Inflammatory macrophage treated with lipopolysaccharide for 4 hours (primary cell): ENCODE data around the gene ADCY5.

Source experiments
- DNase-seq: peaks from one replicate; pipeline ENCODE4 v3.0.0-alpha.2; 2020

ADCY5 gene

DNA sequence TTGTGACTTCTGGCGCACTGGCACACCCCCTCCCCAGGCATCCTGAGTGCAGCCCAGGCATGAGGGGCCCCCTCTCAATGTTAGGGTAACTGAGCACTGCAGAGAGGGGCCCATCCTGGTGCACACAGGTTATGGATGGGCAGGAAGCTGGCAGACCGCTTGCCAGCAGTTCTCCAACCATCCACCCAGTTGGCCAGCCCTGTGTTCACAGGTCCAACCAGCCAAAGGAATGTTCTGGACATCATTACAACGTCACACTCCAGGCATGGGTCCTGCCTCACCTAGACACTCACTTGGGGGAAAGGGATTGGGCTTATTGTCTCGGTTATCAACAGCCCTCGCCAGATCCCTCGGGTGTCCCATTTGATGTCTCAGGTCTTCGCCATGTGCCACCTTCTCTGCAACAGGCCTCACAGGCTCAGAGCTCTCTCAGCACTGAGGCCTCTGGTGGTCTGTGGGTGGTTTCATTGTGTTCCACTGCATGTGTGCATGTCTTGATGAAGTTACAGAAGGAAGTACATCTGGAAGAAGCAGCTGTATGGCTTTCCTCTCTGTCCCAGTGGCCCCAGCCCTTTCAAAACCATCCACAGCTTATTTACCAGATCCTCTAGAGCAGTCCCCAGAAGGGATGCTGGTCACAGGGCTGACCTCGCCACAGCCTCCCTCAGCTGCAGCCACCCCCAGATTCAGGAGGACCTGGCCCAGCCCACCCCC lies 23.7 kb downstream of the ADCY5 start:
- DNase-seq, result no peak

- DNase-seq, result no peak
Measured at GRCh38 chr3:123424321-123424998, 24.4 kb downstream of the ADCY5 start.

- DNase-seq, result no peak
Measured at GRCh38 chr3:123423806-123424205, 25.1 kb downstream of the ADCY5 start.

DNA sequence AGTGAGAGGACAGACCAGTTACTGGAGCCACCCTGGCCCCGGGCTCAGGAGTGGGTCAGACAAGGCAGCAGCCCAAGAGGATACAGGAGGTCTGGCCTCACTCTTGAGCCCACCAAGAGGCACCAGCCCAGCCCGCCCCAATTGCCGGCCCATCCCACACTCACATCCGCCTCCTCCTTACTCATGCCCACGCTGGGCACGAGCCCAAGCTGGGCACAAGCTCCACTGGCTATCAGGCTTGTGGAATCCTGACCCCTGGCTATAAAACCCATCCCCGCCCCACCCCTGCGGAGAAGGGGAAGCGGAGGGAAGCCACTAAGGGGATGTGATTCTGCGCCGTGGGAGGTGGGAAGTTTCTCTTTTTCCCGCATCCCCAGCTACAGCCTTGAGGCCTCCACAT lies 25.9 kb downstream of the ADCY5 start:
- peak; percentile 4 for DNase-seq

DNA sequence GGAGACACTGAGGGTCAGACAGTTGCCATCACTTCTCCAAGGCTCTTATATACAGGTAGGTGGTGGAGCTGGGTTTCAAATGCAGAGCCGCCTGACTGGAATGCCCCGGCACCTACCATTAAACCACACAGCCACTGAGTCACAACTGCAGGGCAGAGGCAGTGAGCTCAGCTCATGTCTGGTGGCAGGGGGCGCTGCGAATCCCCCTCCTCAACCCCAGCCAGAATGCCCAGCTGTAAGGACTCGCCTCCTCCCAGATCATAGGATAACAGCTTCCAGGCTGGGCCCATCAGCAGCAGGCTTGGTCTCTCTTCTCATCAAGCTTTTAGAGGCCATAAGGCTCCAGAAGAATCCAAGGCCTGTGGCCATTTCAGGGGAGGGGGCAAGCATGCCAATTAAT lies 26.4 kb downstream of the ADCY5 start:
- no peak for DNase-seq

DNA sequence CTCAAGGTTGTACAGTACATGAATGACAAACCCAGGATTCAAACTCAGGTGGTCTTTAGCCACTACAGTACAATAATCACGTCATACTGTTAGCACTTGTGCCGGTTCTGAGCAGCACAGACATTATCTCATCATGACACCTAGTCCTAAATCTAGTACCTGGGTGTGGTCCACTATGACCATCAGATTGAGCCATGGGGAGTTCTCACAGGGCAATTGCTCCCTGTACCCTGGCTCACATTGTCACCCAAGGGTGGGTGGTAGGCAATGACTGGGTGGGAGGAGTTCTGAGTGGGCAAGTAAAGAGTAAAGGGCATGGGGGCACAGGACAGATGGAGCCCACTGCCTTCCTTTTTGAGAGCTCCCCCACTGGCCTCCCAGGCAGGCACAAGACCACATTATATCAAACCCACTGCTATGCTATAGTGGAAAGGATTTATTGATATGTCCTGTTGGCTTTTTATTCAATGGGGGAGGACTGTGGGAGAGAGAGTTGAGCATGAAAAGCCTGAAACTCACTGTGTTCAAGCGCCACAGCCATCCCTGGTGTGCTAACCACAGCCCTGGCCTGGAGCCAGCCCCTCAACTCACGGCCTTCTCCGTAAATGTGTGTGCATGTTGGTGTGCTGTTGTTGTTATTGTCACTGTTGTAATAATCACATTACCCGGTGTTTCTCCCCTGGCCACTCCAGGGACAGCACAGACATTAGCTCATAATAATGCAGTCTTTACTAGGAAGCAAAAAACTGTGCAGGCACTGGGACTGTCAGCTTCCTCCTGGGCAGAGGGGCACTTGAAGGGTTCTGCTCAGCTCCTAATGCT lies 27.3 kb downstream of the ADCY5 start:
- no peak for DNase-seq

GRCh38 chr3:123420416-123420968 lies 28.4 kb downstream of the ADCY5 start:
- no peak for DNase-seq

- no peak for DNase-seq
Measured at GRCh38 chr3:123419850-123420297, 29.0 kb downstream of the ADCY5 start.

DNA sequence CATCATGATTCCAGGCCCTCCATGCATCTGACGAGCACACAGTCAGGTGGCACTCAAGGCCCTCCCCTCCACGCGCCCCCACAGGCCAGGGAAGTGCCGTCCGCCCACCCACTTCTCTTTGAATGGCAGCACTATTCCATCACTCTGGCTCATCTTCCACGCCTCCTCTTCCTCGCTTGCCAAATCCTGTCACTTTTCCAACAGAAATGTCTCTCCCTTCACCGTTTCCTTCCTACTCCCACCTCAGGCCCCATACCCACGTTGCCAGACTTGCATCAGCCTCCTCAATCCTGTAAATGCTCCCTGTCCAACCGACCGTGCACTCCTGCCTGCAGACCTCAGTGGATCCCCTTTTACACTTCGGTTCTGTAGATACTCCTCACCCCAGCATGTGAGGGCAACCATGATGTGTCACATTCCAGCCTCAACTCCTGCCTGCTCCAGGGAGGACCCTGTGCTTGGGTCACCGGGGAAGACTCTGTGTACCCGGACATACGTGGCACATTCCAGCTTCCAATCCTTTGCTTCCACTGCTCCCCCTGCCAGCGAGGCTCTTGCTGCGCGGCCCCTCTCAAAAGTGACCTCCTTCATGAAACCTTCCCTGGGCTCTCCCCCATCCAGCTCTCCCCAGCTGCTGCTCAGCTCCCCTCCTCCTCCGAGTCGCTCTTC lies 29.6 kb downstream of the ADCY5 start:
- no peak for DNase-seq

DNA sequence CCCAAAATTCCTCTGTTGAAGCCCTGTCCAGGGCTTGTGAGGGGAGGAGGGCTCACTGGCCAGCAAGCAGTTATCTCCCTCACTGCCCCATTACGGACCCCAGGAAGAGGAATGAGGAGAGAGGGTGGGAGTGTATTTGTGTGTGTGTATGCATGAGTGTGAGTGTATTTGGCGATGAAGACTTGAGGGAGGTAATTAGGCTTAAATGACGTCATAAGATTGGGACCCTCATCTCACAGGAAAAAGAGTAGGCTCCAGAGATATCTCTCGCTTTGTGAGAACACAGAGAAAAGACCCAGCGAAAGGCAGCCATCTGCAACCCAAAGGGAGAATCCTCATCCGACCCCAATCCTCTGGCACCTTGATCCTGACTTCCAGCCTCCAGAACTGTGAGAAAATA lies 32.2 kb downstream of the ADCY5 start:
- no peak for DNase-seq

DNA sequence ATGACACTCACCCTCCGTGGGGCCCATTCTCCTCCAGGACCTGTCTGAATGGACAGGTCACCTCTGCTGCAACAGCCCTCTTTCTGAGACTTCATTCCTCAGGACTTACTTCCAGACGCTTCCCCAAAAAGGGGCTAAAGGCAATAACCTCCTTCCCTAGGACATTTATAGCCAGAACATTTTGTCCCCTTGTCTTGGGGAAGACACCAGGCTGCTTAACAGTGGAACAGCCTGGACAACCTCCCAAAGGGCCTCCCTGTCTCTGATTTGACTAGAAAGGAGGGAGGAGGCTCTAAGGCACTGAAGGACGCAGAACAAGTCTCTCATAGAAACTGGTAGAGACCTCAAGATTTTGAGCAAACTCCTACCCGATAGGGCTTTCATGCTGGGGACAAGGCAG lies 32.7 kb downstream of the ADCY5 start:
- no peak for DNase-seq

- no peak for DNase-seq
Measured at GRCh38 chr3:123414973-123415775, 33.7 kb downstream of the ADCY5 start.

DNA sequence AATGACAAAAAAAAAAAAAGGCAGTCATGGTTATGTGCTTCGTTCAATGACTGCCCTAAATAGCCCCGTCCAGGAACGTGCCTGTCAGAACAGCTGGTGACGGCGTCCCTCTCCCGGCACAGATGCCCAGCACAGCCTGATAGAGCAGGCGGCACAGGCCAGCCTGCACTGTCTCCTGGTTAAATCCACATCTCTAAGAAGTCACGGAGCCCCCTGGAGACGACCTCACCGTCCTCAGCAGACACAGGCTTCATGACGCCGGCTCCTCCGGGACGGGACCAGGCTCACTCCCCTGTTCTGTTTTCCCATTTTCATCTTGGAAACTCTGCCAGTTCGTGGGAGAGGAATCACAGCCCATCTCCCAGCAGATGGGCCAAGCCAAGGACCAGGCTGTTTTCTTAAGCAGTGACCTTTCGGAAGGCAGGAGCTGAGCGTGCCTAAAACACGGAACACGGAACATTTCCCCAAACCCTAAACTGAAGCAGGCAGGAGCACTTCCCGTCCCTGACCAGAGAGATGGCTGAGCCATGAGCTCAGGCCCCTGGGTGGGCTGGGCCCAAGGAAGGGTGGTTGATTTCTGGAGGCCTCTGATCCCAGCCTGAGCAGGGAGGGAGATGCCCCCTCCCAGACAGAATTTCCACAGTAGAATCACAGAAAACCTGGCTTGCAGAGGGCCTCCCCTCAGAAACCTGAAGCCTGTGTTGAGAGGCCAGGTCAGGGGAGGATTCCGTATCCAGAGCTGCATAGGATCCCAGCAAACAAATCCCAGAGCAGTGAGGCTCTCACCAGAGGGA lies 35.9 kb downstream of the ADCY5 start:
- DNase-seq, result no peak

- no peak for DNase-seq
Measured at GRCh38 chr3:123412076-123412475, 36.8 kb downstream of the ADCY5 start.

GRCh38 chr3:123411340-123412040 lies 37.4 kb downstream of the ADCY5 start:
- no peak for DNase-seq

- no peak for DNase-seq
Measured at GRCh38 chr3:123410149-123410515, 38.8 kb downstream of the ADCY5 start.

DNA sequence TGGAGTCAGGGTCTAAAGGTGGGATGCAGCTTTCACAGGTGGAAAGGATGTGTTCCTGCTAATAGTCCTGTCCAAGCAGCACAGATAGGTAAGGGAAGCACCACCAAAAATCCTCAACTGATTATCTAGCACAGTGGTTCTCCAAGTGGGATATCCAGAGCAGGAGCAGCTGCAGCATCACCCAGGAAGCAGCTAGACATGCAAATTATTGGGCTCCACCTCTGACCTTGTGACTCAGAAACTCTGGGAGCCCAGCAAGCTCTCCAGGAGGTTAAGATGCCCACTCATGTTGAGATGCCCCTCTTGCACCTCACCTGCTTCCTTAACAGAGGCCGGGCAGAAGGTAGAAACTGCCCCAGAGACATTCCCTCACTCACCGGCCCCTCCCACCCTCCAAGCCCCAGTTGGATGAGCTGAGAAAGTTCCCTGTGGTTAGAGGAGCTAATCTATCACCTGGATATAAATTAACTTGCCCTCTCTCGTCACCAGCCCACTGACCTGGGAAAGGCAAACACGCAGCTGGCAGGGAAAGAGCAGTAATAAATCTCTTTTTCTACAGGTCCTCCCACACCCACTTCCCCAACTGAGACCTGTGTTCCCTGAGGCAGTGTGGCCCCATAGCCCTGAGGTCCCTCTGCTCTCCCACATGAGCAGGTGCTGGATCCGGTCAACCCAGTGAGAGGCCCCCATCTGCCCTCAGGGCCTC lies 39.3 kb downstream of the ADCY5 start:
- no peak for DNase-seq

DNA sequence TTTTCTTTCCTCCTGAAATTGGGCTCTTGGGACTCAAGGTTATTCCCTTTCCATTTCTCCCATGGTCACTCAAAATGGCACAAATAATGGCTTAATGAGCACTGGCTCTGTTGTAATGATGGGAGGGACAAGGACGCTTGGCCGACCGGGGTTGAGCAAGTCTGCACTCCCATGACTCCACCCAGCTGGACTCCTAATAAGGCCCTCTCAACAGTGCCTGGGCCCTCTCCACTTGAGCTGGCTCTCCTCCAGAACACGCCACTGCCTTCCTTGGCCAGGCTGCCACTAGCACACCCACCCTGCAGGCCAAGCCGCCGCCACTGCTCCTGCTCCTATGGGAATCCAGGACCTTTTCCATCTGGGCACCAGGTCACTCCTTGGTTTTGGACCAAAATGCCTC lies 42.3 kb downstream of the ADCY5 start:
- DNase-seq, result no peak

DNA sequence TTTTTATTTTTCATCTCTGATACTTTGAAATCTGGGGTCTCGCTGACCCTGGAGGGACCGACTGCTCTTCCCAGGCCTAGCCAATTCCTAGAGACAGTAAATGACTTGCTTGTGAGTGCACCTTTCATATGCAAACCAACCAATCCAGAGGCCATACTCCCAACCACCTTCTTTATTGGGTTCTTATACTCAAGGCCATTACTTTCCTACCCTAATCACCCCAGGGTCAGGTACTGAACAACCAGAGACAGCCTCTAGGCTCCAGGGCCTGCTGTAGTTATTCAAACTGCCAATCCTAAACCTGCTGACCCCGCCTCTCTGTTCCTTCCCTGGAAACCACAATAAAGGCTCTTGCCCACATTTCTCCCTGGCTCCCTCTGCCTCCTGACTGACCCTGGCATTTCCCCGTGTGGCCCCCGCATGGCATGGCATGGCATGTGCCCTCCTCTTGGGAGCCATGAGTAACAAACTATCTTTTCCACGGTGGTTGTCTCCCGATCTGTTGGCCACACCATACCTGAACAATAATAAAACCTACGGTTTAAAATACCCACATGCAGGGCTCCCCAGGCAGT lies 42.9 kb downstream of the ADCY5 start:
- no peak for DNase-seq

GRCh38 chr3:123405021-123405420 lies 43.9 kb downstream of the ADCY5 start:
- no peak for DNase-seq
